IMR-90 (cell line): Measurements from ENCODE around the gene CLOCK. TPM values are rescaled to one million over a fixed set of nuclear protein-coding genes. Genes with fewer than 3 reads are reported as not detected.

ENCODE experiments used
- ATAC-seq: fragments of 200-7000 bp; cut with Tn5 transposase; 2 replicates; pipeline ENCODE4 v1.9.1; 2020; ENCODE audit warnings: low read depth, mild to moderate bottlenecking, moderate library complexity
- BruUV-seq: library from RNA; stranded (reverse); fragments of 400-500 nt; replicated peaks from 2 replicates; lab custom pipeline; 2021; lab: Mats Ljungman, UMichigan
- CTCF ChIA-PET: fragments of 300-600 bp; formaldehyde crosslinking; extraction: SDS; loops from one replicate; lab custom pipeline; 2021; ENCODE audit warnings: antibody characterized with exemption; lab: Yijun Ruan, JAX
- POLR2A ChIA-PET: fragments of 300-600 bp; sonication (Branson Sonifier 250); formaldehyde crosslinking; loops from one replicate; lab custom pipeline; 2022; ENCODE audit warnings: antibody characterized with exemption; ENCODE audit not compliant: unreplicated experiment; lab: Charles Lee
- DNase-seq: peaks from one replicate; pipeline ENCODE4 v3.0.0; 2013
- H2AFZ ChIP-seq: replicated peaks from 2 replicates; pipeline ENCODE3; 2013; ENCODE audit warnings: low read length, mild to moderate bottlenecking; ENCODE audit not compliant: poor library complexity
- H2AK5ac ChIP-seq: 2 replicates; pipeline ENCODE4 v1.6.1; 2013; ENCODE audit warnings: low read depth, low read length, inconsistent platforms
- H2AK9ac ChIP-seq: replicated peaks from 2 replicates; pipeline ENCODE3; 2013; ENCODE audit warnings: mild to moderate bottlenecking, low read depth, low read length, moderate library complexity; ENCODE audit not compliant: poor library complexity
- H2BK120ac ChIP-seq: 2 replicates; pipeline ENCODE4 v1.6.1; 2013; ENCODE audit warnings: low read depth, low read length, inconsistent platforms
- H2BK15ac ChIP-seq: 3 replicates; pipeline ENCODE4 v1.6.1; 2013; ENCODE audit warnings: low read depth, low read length, inconsistent platforms
- H2BK20ac ChIP-seq: 2 replicates; pipeline ENCODE4 v1.6.1; 2013; ENCODE audit warnings: low read depth, mild to moderate bottlenecking, inconsistent platforms, low read length, moderate library complexity
- H2BK5ac ChIP-seq: 2 replicates; pipeline ENCODE4 v1.6.1; 2013; ENCODE audit warnings: mild to moderate bottlenecking, low read depth, low read length, inconsistent platforms; ENCODE audit not compliant: poor library complexity, severe bottlenecking
- H3K14ac ChIP-seq: replicated peaks from 2 replicates; pipeline ENCODE4 v1.6.1; 2013; ENCODE audit warnings: low read depth, low read length, inconsistent platforms
- H3K18ac ChIP-seq: 2 replicates; pipeline ENCODE4 v1.6.1; 2013; ENCODE audit warnings: low read depth, low read length, control low read depth
- H3K23ac ChIP-seq: 2 replicates; pipeline ENCODE4 v1.6.1; 2013; ENCODE audit warnings: low read depth, low read length, inconsistent platforms
- H3K27ac ChIP-seq: 2 replicates; pipeline ENCODE4 v1.5.1; 2013; ENCODE audit warnings: mild to moderate bottlenecking, control low read depth, low read length; ENCODE audit not compliant: insufficient read depth
- H3K27me3 ChIP-seq: 2 replicates; pipeline ENCODE4 v1.6.1; 2013; ENCODE audit warnings: low read length; ENCODE audit not compliant: control insufficient read depth, insufficient read depth
- H3K36me3 ChIP-seq: 2 replicates; pipeline ENCODE4 v1.6.1; 2013; ENCODE audit warnings: low read length, mixed read lengths; ENCODE audit not compliant: control insufficient read depth, insufficient read depth
- H3K4ac ChIP-seq: 2 replicates; pipeline ENCODE4 v1.6.1; 2013; ENCODE audit warnings: low read depth, low read length, inconsistent platforms
- H3K4me1 ChIP-seq: 2 replicates; pipeline ENCODE4 v1.6.1; 2013; ENCODE audit warnings: low read length, mixed read lengths; ENCODE audit not compliant: control insufficient read depth, insufficient read depth
- H3K4me2 ChIP-seq: 2 replicates; pipeline ENCODE4 v1.6.1; 2013; ENCODE audit warnings: low read depth, mild to moderate bottlenecking, control low read depth, low read length, moderate library complexity
- H3K4me3 ChIP-seq: 2 replicates; pipeline ENCODE4 v1.5.1; 2013; ENCODE audit warnings: low read depth, mild to moderate bottlenecking, control low read depth, low read length, moderate library complexity; ENCODE audit not compliant: insufficient read depth
- H3K56ac ChIP-seq: 2 replicates; pipeline ENCODE4 v1.6.1; 2013; ENCODE audit warnings: low read length, inconsistent platforms; ENCODE audit not compliant: insufficient read depth; ENCODE audit errors: extremely low read depth
- H3K79me1 ChIP-seq, 2 experiments: 2 replicates each; pipeline ENCODE4 v1.6.1; 2013; ENCODE audit warnings: low read length in 2 of 2, inconsistent platforms in 1 of 2, low read depth in 1 of 2
- H3K9ac ChIP-seq: 2 replicates; pipeline ENCODE4 v1.6.1; 2013; ENCODE audit warnings: low read depth, low read length, control low read depth
- H3K9me1 ChIP-seq: 2 replicates; pipeline ENCODE4 v1.6.1; 2013; ENCODE audit warnings: low read length, inconsistent platforms; ENCODE audit not compliant: insufficient read depth
- H3K9me3 ChIP-seq: 2 replicates; pipeline ENCODE4 v1.6.1; 2013; ENCODE audit warnings: low read length; ENCODE audit not compliant: control insufficient read depth, insufficient read depth
- H4K20me1 ChIP-seq: 2 replicates; pipeline ENCODE4 v1.6.1; 2013; ENCODE audit warnings: low read length, inconsistent platforms; ENCODE audit not compliant: insufficient read depth
- H4K5ac ChIP-seq: 2 replicates; pipeline ENCODE4 v1.6.1; 2013; ENCODE audit warnings: mild to moderate bottlenecking, low read depth, low read length, control low read depth
- H4K8ac ChIP-seq, 2 experiments: 2 replicates each; pipeline ENCODE4 v1.6.1; 2013; ENCODE audit warnings: low read depth in 2 of 2, low read length in 2 of 2, control low read depth in 1 of 2, inconsistent platforms in 1 of 2
- H4K91ac ChIP-seq: 2 replicates; pipeline ENCODE4 v1.6.1; 2013; ENCODE audit warnings: low read depth, low read length, inconsistent platforms; ENCODE audit not compliant: insufficient read depth
- CHD1 ChIP-seq: IDR thresholded peaks from 2 replicates; pipeline ENCODE4 v1.6.1; 2012; ENCODE audit warnings: low read depth, low read length, improper control_type of control experiment
- FOS ChIP-seq: fragments of 150-350 bp; IDR thresholded peaks from 2 replicates; pipeline ENCODE4 v1.6.1; 2016; ENCODE audit warnings: low read depth, low read length
- MXI1 ChIP-seq: IDR thresholded peaks from 2 replicates; pipeline ENCODE4 v1.6.1; 2012; ENCODE audit warnings: low read depth, mild to moderate bottlenecking, low read length, moderate library complexity, borderline replicate concordance
- WGBS, 2 experiments: methylation state at CpG; one replicate each; pipeline versions ENCODE4 v1.1.5 to v1.1.7; 2013; ENCODE audit warnings: missing lambda C conversion rate in 2 of 2; ENCODE audit not compliant: insufficient read length in 1 of 2; ENCODE audit errors: extremely low coverage in 2 of 2; 5-methylcytosine and 5-hydroxymethylcytosine counted together
- dilution Hi-C: fragments of 300-500 bp; cut with HindIII; formaldehyde crosslinking; loops from one replicate; pipeline ENCODE4 v1.14.3; 2018; ENCODE audit warnings: low sequenced_read_pairs; ENCODE audit not compliant: unreplicated experiment
- in situ Hi-C: fragments of 300-500 bp; cut with MboI; formaldehyde crosslinking; loops from 3 replicates; pipeline ENCODE4 v1.14.3; 2019; ENCODE audit warnings: low sequenced_read_pairs, inconsistent platforms, mixed read lengths
- intact Hi-C: fragments of 100-400 bp; cut with micrococcal nuclease; formaldehyde crosslinking; loops from 2 replicates; pipeline ENCODE4 v1.10.0; 2022
- polyA plus RNA-seq, 3 experiments: library from polyadenylated mRNA; depleted of rRNA; stranded (reverse); fragments of >200 nt; gene quantifications; 2 replicates each; pipeline ENCODE4 v1.2.3, GENCODE V29; 2012; ENCODE audit warnings: low replicate concordance in 1 of 3
- total RNA-seq: library from RNA; depleted of rRNA; stranded (reverse); fragments of >200 nt; gene quantifications from 2 replicates; pipeline ENCODE4 v1.2.3, GENCODE V29; 2012
- TF ChIP-seq, protein P1 (sequence below): fragments of 150-350 bp; IDR thresholded peaks from 2 replicates; pipeline ENCODE4 v1.6.1; 2017; ENCODE audit warnings: mild to moderate bottlenecking, antibody characterized with exemption, low read length, low read depth

Gene CLOCK
- total and polyA plus RNA-seq, 2 of the 4 experiments (the other 2 are of a cell fraction) = 7.3 to 53.4 TPM

GRCh38 chr4:55406545-55406944, 140.2 kb downstream of the CLOCK start:
- H3K27ac ChIP-seq = no peak overlapping the region
- H3K56ac ChIP-seq = no peak overlapping the region
- H2BK120ac ChIP-seq = no peak overlapping the region
- no peak overlapping the region for H2BK5ac ChIP-seq
- no CpG with 5 or more reads among the region's 2 CpGs for WGBS, 2 experiments
- H3K4me2 ChIP-seq = no peak overlapping the region
- no peak for TF ChIP-seq CHD1
- TF ChIP-seq MXI1 = no peak
- TF ChIP-seq FOS = no peak
- TF ChIP-seq, protein P1, sequence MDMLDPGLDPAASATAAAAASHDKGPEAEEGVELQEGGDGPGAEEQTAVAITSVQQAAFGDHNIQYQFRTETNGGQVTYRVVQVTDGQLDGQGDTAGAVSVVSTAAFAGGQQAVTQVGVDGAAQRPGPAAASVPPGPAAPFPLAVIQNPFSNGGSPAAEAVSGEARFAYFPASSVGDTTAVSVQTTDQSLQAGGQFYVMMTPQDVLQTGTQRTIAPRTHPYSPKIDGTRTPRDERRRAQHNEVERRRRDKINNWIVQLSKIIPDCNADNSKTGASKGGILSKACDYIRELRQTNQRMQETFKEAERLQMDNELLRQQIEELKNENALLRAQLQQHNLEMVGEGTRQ = no peak
- peaks cover 16% of the 10 kb centered on the region for H3K36me3 ChIP-seq
- H2AK9ac ChIP-seq = no peak overlapping the region
- ATAC-seq (no peak), DNase-seq (no peak)
- H3K9me3 ChIP-seq = no peaks in the 10 kb centered on the region
- dilution Hi-C loops = no loop called here
- H4K20me1 ChIP-seq = peaks cover 88% of the 10 kb centered on the region
- no peak overlapping the region for H2BK15ac ChIP-seq
- H3K14ac ChIP-seq = no peak overlapping the region
- H3K9ac ChIP-seq = no peak overlapping the region
- H2AFZ ChIP-seq = no peak overlapping the region
- BruUV-seq = no TSS peak
- H3K18ac ChIP-seq = no peak overlapping the region
- H4K8ac ChIP-seq = no peak overlapping the region
- no peak overlapping the region for H2AK5ac ChIP-seq
- no peak overlapping the region for H4K91ac ChIP-seq
- H3K79me1 ChIP-seq = peaks cover 11 to 68% of the 10 kb centered on the region in 2 experiments; a peak in 3 of 4 replicates
- H4K5ac ChIP-seq = no peak overlapping the region
- H3K4me1 ChIP-seq = peaks cover 8% of the 10 kb centered on the region
- H3K4me3 ChIP-seq = no peak overlapping the region
- CTCF ChIA-PET = interaction anchor here (0.8 kb wide), 1 partner anchor 39 kb away, joined by 3 read pairs; no protein-coding TSS in a partner anchor
- H3K4ac ChIP-seq = no peak overlapping the region
- POLR2A ChIA-PET = no interaction called here
- no peaks in the 10 kb centered on the region for H3K27me3 ChIP-seq
- intact Hi-C loops = no loop called here
- no peak overlapping the region for H2BK20ac ChIP-seq
- H3K23ac ChIP-seq = no peak overlapping the region
- peaks cover 13% of the 10 kb centered on the region; the same call in 1 of the 2 replicates for H3K9me1 ChIP-seq
- in situ Hi-C loops = loop anchor here (25.0 kb wide), 1 partner anchor 456 kb away; the partner anchor contains the start of gene EXOC1
